Sigmoid colon (tissue), 4 donors: Measurements from ENCODE around the gene TMEM229B.

Experiments used
- CTCF ChIP-seq, 4 experiments: fragments of 450-650 bp in 3 of 4; fragments of 200-600 bp in 1 of 4; IDR thresholded peaks; one replicate each; pipeline ENCODE4 v1.5.1; 2016 to 2019; ENCODE audit warnings: antibody characterized with exemption in 4 of 4, mild to moderate bottlenecking in 3 of 4, moderate library complexity in 2 of 4
- EP300 ChIP-seq, 4 donors: sonication (generic); formaldehyde crosslinking; IDR thresholded peaks; one replicate each; pipeline ENCODE4 v1.6.1; 2017; ENCODE audit warnings: antibody characterized with exemption in 4 of 4
- POLR2A ChIP-seq, 2 donors: fragments of 450-650 bp; IDR thresholded peaks; one replicate each; pipeline ENCODE4 v1.6.1; 2016; ENCODE audit warnings: antibody characterized with exemption in 2 of 2, mild to moderate bottlenecking in 2 of 2, moderate library complexity in 2 of 2
- POLR2AphosphoS5 ChIP-seq, 4 donors: sonication (generic); formaldehyde crosslinking; IDR thresholded peaks; one replicate each; pipeline ENCODE4 v1.6.1; 2017; ENCODE audit warnings: antibody characterized with exemption in 4 of 4

DNA sequence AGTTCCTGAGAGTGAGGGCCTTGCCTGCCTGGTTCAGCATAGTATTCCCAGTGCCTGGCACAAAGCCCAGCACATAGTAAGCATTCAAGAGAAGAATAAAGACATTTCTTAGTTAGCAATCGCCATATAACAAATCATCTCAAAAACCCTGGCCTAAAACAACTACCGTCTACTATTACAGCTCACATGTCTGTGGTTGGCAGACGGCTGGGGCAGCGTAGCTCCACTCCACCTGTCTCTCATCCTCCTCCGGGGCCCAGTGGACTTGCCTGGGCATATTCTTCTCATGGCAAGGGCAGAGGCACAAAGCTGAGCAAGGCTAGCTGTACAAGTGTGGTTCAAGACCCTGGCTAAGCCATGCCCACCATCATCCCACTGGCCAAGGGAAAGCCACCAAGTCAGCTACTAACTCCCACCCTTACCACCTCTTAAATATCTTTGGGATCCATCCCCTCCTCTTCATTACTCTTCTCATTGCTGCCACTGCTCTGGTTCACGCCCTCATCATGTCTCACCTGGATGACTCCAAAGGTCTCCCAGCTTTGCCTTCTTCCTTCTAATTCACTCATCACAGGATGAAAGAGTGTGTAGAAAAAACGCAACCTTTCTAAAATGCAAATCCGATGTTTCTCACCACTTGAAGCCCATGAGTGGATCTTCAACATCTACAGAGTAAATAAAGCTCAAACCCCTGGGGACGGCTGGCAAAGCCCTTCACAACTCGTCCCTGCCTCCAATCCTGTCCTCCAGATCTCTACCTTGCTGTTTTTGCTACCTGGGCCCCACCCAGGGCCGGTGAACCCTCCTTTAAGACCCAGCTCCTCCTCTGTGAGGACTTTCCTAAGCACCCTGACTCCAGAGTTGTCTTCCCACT lies 10.4 kb downstream of the TMEM229B start:
- TF ChIP-seq CTCF (IDR thresholded peaks at IDR 0.05) (no peak), EP300 (IDR thresholded peaks at IDR 0.05) (no peak), POLR2A (IDR thresholded peaks at IDR 0.05) (no peak), POLR2AphosphoS5 (IDR thresholded peaks at IDR 0.05) (no peak)
